ENCODE results near the gene HMX1. TPM values are rescaled to one million over a fixed set of nuclear protein-coding genes. Genes with fewer than 3 reads are reported as not detected.

Gene HMX1
- total RNA-seq, 2 experiments from 2014 or later = not detected

DNA sequence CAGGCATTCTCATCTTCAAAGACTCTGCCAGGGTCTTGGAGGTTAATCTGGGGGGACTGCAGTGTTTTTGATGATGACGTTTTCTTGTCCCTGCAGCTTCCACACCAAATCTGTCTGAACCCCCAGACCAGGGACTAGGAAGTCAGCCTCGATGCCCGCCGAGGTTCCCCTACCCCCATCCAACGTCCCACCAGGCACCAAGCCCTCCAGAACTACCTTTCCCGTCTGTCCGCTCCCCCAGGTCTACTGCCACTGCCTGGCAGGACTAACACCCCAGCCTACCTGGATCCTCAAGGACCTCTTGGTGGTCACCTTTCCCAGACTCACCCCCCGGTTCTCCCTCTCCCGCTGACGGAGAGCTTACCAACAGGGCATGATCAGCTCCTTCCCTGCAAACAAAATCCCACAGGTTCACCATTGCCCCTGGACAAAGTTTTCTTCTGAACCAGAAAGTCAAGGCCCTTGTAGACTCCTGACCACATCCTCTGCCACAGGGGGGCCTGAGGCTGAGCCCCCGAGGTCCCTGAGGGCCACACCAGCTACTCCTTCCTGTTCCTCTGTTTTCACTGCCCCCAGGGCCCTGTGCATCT lies 40.9 kb downstream of the HMX1 start:
- no peaks in the 10 kb centered on the region for H4K20me1 ChIP-seq (ENCODE audit: insufficient read depth, low read length)
- ChIA-PET CTCF (ENCODE audit: unreplicated experiment) (no interaction called here), POLR2A (no interaction called here)
- no peaks in the 10 kb centered on the region for H3K36me3 ChIP-seq (ENCODE audit: insufficient read depth, low read length)
- H3K4me3 ChIP-seq (ENCODE audit: low read depth, low read length, poor library complexity, severe bottlenecking) = no peak overlapping the region
- H2AFZ ChIP-seq (ENCODE audit: low read length) = no peak overlapping the region
- H3K27ac ChIP-seq (ENCODE audit: low read depth, low read length, poor library complexity, severe bottlenecking) = no peak overlapping the region
- BruUV-seq (replicated peaks) = no TSS peak
- H3K9me3 ChIP-seq (ENCODE audit: low read length) = no peaks in the 10 kb centered on the region
- no peaks in the 10 kb centered on the region for H3K79me2 ChIP-seq (ENCODE audit: insufficient read depth, low read depth, low read length)
- intact Hi-C loops (cut with micrococcal nuclease; ENCODE audit: unreplicated experiment) = no loop called here
- TF ChIP-seq, protein P1, sequence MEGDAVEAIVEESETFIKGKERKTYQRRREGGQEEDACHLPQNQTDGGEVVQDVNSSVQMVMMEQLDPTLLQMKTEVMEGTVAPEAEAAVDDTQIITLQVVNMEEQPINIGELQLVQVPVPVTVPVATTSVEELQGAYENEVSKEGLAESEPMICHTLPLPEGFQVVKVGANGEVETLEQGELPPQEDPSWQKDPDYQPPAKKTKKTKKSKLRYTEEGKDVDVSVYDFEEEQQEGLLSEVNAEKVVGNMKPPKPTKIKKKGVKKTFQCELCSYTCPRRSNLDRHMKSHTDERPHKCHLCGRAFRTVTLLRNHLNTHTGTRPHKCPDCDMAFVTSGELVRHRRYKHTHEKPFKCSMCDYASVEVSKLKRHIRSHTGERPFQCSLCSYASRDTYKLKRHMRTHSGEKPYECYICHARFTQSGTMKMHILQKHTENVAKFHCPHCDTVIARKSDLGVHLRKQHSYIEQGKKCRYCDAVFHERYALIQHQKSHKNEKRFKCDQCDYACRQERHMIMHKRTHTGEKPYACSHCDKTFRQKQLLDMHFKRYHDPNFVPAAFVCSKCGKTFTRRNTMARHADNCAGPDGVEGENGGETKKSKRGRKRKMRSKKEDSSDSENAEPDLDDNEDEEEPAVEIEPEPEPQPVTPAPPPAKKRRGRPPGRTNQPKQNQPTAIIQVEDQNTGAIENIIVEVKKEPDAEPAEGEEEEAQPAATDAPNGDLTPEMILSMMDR (conservative IDR thresholded peaks at IDR 0.05; ENCODE audit: low read length) = no peak
- no peak for TF ChIP-seq EZH2phosphoT487 (IDR thresholded peaks at IDR 0.05; ENCODE audit: borderline replicate concordance, low read depth, low read length)
- no peak overlapping the region for H3K4me2 ChIP-seq (ENCODE audit: low read length)
- no peaks in the 10 kb centered on the region for H3K4me1 ChIP-seq (ENCODE audit: insufficient read depth, low read length, poor library complexity, severe bottlenecking)
- no peaks in the 10 kb centered on the region for H3K9me2 ChIP-seq (ENCODE audit: insufficient read depth, low read length)
- DNase-seq (ENCODE audit: low spot score) = no peak

DNA sequence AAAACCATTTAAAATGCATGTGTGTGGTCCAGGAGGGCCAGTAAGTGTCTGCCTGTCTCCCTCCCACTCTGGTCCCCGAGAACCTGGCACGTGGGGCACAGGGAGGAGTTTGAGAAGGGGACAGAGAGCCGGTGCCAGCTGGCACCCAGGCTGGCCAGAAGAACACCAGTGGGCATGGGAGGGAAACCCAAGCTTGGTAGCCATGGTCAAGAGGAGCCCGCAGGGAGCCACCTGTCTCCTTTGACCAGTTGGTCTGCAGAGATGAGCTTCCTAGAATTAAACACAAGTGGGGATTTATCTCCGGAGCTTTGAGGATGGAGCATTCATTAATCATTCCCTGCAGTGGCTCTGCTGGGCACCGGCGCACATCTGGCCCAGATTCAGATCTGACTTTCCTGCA lies 41.6 kb downstream of the HMX1 start:
- ChIA-PET CTCF (ENCODE audit: unreplicated experiment) (no interaction called here), POLR2A (interaction anchor here (0.5 kb wide), 1 partner anchor 239 kb away, joined by 4 read pairs; no protein-coding TSS in a partner anchor)
- DNase-seq (ENCODE audit: low spot score) = no peak
- H3K9me2 ChIP-seq (ENCODE audit: insufficient read depth, low read length) = no peaks in the 10 kb centered on the region
- H2AFZ ChIP-seq (ENCODE audit: low read length) = no peak overlapping the region
- H4K20me1 ChIP-seq (ENCODE audit: insufficient read depth, low read length) = no peaks in the 10 kb centered on the region
- intact Hi-C loops (cut with micrococcal nuclease; ENCODE audit: unreplicated experiment) = no loop called here
- H3K4me2 ChIP-seq (ENCODE audit: low read length) = no peak overlapping the region
- no peaks in the 10 kb centered on the region for H3K36me3 ChIP-seq (ENCODE audit: insufficient read depth, low read length)
- no peak overlapping the region for H3K27ac ChIP-seq (ENCODE audit: low read depth, low read length, poor library complexity, severe bottlenecking)
- H3K79me2 ChIP-seq (ENCODE audit: insufficient read depth, low read depth, low read length) = no peaks in the 10 kb centered on the region
- no peak overlapping the region for H3K4me3 ChIP-seq (ENCODE audit: low read depth, low read length, poor library complexity, severe bottlenecking)
- no peaks in the 10 kb centered on the region for H3K4me1 ChIP-seq (ENCODE audit: insufficient read depth, low read length, poor library complexity, severe bottlenecking)
- no TSS peak for BruUV-seq (replicated peaks)
- no peak for TF ChIP-seq EZH2phosphoT487 (IDR thresholded peaks at IDR 0.05; ENCODE audit: borderline replicate concordance, low read depth, low read length)
- TF ChIP-seq, protein P1 (conservative IDR thresholded peaks at IDR 0.05; ENCODE audit: low read length) = no peak
- H3K9me3 ChIP-seq (ENCODE audit: low read length) = no peaks in the 10 kb centered on the region

DNA sequence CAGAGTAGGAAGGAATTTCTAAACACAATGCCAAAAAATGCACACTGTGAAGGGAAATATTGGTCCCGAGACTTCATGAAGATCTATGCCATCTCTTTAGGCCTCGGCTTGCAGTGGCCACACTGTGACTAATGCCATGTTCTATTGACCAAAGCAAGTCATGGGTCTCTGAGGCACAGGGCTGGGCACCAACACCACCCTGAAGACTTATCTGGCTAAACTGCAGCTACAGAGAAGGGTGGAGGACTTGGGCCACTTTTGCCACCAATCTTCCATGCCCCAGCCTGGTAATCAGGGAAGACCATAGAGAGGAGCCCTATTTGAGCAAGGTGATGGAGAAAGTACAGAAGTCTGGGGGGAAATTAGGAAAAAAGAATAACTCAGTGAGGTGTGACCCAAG lies 42.1 kb downstream of the HMX1 start:
- BruUV-seq (replicated peaks) = no TSS peak
- TF ChIP-seq EZH2phosphoT487 (IDR thresholded peaks at IDR 0.05; ENCODE audit: borderline replicate concordance, low read depth, low read length) = no peak
- TF ChIP-seq, protein P1 (conservative IDR thresholded peaks at IDR 0.05; ENCODE audit: low read length) = no peak
- Histone ChIP-seq H3K4me3 (ENCODE audit: low read depth, low read length, poor library complexity, severe bottlenecking) (no peak overlapping the region), H3K9me2 (ENCODE audit: insufficient read depth, low read length) (no peaks in the 10 kb centered on the region), H3K79me2 (ENCODE audit: insufficient read depth, low read depth, low read length) (no peaks in the 10 kb centered on the region), H3K27ac (ENCODE audit: low read depth, low read length, poor library complexity, severe bottlenecking) (no peak overlapping the region), H3K4me2 (ENCODE audit: low read length) (no peak overlapping the region), H2AFZ (ENCODE audit: low read length) (no peak overlapping the region), H3K36me3 (ENCODE audit: insufficient read depth, low read length) (no peaks in the 10 kb centered on the region), H3K4me1 (ENCODE audit: insufficient read depth, low read length, poor library complexity, severe bottlenecking) (no peaks in the 10 kb centered on the region), H3K9me3 (ENCODE audit: low read length) (no peaks in the 10 kb centered on the region), H4K20me1 (ENCODE audit: insufficient read depth, low read length) (no peaks in the 10 kb centered on the region)
- DNase-seq (ENCODE audit: low spot score) = no peak
- ChIA-PET CTCF (ENCODE audit: unreplicated experiment) (no interaction called here), POLR2A (interaction anchor here (0.5 kb wide), 1 partner anchor 240 kb away, joined by 4 read pairs; no protein-coding TSS in a partner anchor)
- intact Hi-C loops (cut with micrococcal nuclease; ENCODE audit: unreplicated experiment) = no loop called here
